SK-N-SH (cell line): ENCODE data around the gene GGTLC2. TPM values are rescaled to one million over a fixed set of nuclear protein-coding genes. Genes with fewer than 3 reads are reported as not detected.

Experiments
- CTCF ChIA-PET: fragments of 300-600, 350-600 bp; formaldehyde crosslinking; extraction: SDS; loops from one replicate; lab custom pipeline; 2021; lab: Yijun Ruan, JAX
- POLR2A ChIA-PET: fragments of 350-600 bp; sonication (Branson Sonifier 250); formaldehyde crosslinking; extraction: SDS; loops from one replicate; lab custom pipeline; 2020; ENCODE audit warnings: antibody characterized with exemption, inconsistent platforms; lab: Yijun Ruan, JAX
- DNase-seq: peaks from one replicate; pipeline ENCODE4 v3.0.0; 2012
- H2AFZ ChIP-seq: fragments of 200-600 bp; sonication (generic); 2 replicates; pipeline ENCODE4 v1.8.1; 2016; ENCODE audit warnings: antibody characterized with exemption, mild to moderate bottlenecking, low read depth
- H3F3A ChIP-seq: fragments of 200-600 bp; sonication (generic); replicated peaks from 2 replicates; pipeline ENCODE3; 2016; ENCODE audit warnings: antibody characterized with exemption, mild to moderate bottlenecking; ENCODE audit not compliant: insufficient read depth
- H3K27ac ChIP-seq, 2 experiments: fragments of 200-500 bp in 1 of 2; fragments of 200-600 bp in 1 of 2; sonication (Bioruptor generic) in 1 of 2; sonication (generic), shearing (Covaris generic) in 1 of 2; 2 replicates each; pipeline versions ENCODE4 v1.5.1 to v1.6.1; 2014 to 2016; ENCODE audit warnings: low read depth in 2 of 2, inconsistent platforms in 1 of 2, low read length in 1 of 2, mild to moderate bottlenecking in 1 of 2, mixed read lengths in 1 of 2
- H3K27me3 ChIP-seq: fragments of 200-600 bp; sonication (generic), shearing (Covaris generic); 2 replicates; pipeline ENCODE4 v1.6.1; 2016; ENCODE audit warnings: mixed run types; ENCODE audit not compliant: insufficient read depth
- H3K36me3 ChIP-seq, 2 experiments: fragments of 200-500 bp in 1 of 2; fragments of 200-600 bp in 1 of 2; sonication (Bioruptor generic) in 1 of 2; sonication (generic) in 1 of 2; replicated peaks in 1 of 2; 2 replicates each; pipeline versions ENCODE3 to v1.5.1; 2014 to 2016; ENCODE audit warnings: low read length in 1 of 2, mild to moderate bottlenecking in 1 of 2; ENCODE audit not compliant: insufficient read depth in 2 of 2, control insufficient read depth in 1 of 2
- H3K4me1 ChIP-seq, 2 experiments: fragments of 200-500 bp in 1 of 2; fragments of 200-600 bp in 1 of 2; sonication (Bioruptor generic) in 1 of 2; sonication (generic), shearing (Covaris generic) in 1 of 2; 2 replicates each; pipeline versions ENCODE4 v1.5.1 to v1.6.1; 2014 to 2016; ENCODE audit warnings: low read depth in 1 of 2, low read length in 1 of 2, mixed run types in 1 of 2; ENCODE audit not compliant: insufficient read depth in 2 of 2, control insufficient read depth in 1 of 2
- H3K4me2 ChIP-seq: fragments of 200-600 bp; sonication (generic), shearing (Covaris generic); 2 replicates; pipeline ENCODE4 v1.6.1; 2017; ENCODE audit warnings: mixed run types
- H3K4me3 ChIP-seq, 2 experiments: fragments of 200-500 bp in 1 of 2; fragments of 200-600 bp in 1 of 2; sonication (Bioruptor generic) in 1 of 2; sonication (generic), shearing (Covaris generic) in 1 of 2; 2 replicates each; pipeline versions ENCODE4 v1.5.1 to v1.8.1; 2014 to 2016; ENCODE audit warnings: low read depth in 2 of 2, inconsistent platforms in 1 of 2, low read length in 1 of 2, mild to moderate bottlenecking in 1 of 2, mixed read lengths in 1 of 2, moderate library complexity in 1 of 2
- H3K79me2 ChIP-seq: fragments of 200-600 bp; sonication (generic); 2 replicates; pipeline ENCODE4 v1.8.1; 2017; ENCODE audit warnings: mild to moderate bottlenecking; ENCODE audit not compliant: insufficient read depth
- H3K9ac ChIP-seq: fragments of 200-600 bp; sonication (generic); 2 replicates; pipeline ENCODE4 v1.6.1; 2017; ENCODE audit warnings: mixed run types
- H3K9me2 ChIP-seq: fragments of 200-600 bp; sonication (generic); 2 replicates; pipeline ENCODE4 v1.6.1; 2017; ENCODE audit warnings: mixed run types
- H3K9me3 ChIP-seq: fragments of 200-600 bp; sonication (generic); 2 replicates; pipeline ENCODE4 v1.6.1; 2017; ENCODE audit warnings: mixed run types, mild to moderate bottlenecking, moderate library complexity
- H4K20me1 ChIP-seq: fragments of 200-600 bp; sonication (generic); 2 replicates; pipeline ENCODE4 v1.6.1; 2017; ENCODE audit warnings: mild to moderate bottlenecking, mixed run types; ENCODE audit not compliant: insufficient read depth
- CTCF ChIP-seq: fragments of 200-600 bp; sonication (generic); IDR thresholded peaks from 2 replicates; pipeline ENCODE4 v1.6.1; 2017; ENCODE audit warnings: antibody characterized with exemption, mild to moderate bottlenecking, moderate library complexity
- ELF1 ChIP-seq: IDR thresholded peaks from 2 replicates; pipeline ENCODE4 v1.4.0; 2012
- EP300 ChIP-seq, 2 experiments: IDR thresholded peaks; 2 replicates each; pipeline versions ENCODE4 v1.4.0 to v1.6.1; 2012; ENCODE audit warnings: borderline replicate concordance in 1 of 2, low read depth in 1 of 2, low read length in 1 of 2
- FOSL2 ChIP-seq: IDR thresholded peaks from 2 replicates; pipeline ENCODE4 v1.4.0; 2012; ENCODE audit warnings: low read depth, mild to moderate bottlenecking, moderate library complexity, borderline replicate concordance
- FOXJ3 ChIP-seq: sonication (generic); formaldehyde crosslinking; IDR thresholded peaks from 2 replicates; pipeline ENCODE4 v1.5.1; 2020; ENCODE audit warnings: mild to moderate bottlenecking, missing genetic modification reagents
- FOXM1 ChIP-seq: IDR thresholded peaks from 2 replicates; pipeline ENCODE4 v1.4.0; 2012; ENCODE audit warnings: low read depth, mild to moderate bottlenecking
- GABPA ChIP-seq: IDR thresholded peaks from 2 replicates; pipeline ENCODE4 v1.4.0; 2012; ENCODE audit warnings: low read depth, mild to moderate bottlenecking
- GATA2 ChIP-seq: sonication (generic); formaldehyde crosslinking; IDR thresholded peaks from 2 replicates; pipeline ENCODE4 v1.5.0; 2020; ENCODE audit warnings: mild to moderate bottlenecking, missing genetic modification reagents
- MAX ChIP-seq: IDR thresholded peaks from 2 replicates; pipeline ENCODE4 v1.4.0; 2012; ENCODE audit warnings: low read depth
- MEF2A ChIP-seq: IDR thresholded peaks from 2 replicates; pipeline ENCODE4 v1.4.0; 2012; ENCODE audit warnings: low read depth, borderline replicate concordance
- NFIC ChIP-seq: IDR thresholded peaks from 2 replicates; pipeline ENCODE4 v1.4.0; 2012; ENCODE audit warnings: borderline replicate concordance
- PBX3 ChIP-seq: IDR thresholded peaks from 2 replicates; pipeline ENCODE4; 2012
- POLR2AphosphoS5 ChIP-seq: IDR thresholded peaks from 2 replicates; pipeline ENCODE4 v1.6.1; 2012; ENCODE audit warnings: low read depth, low read length
- RAD21 ChIP-seq: IDR thresholded peaks from 2 replicates; pipeline ENCODE4 v1.6.1; 2012; ENCODE audit warnings: mild to moderate bottlenecking, low read length
- RXRA ChIP-seq: IDR thresholded peaks from 2 replicates; pipeline ENCODE4 v1.4.0; 2012; ENCODE audit warnings: low read depth, mild to moderate bottlenecking, borderline replicate concordance
- SMC3 ChIP-seq: IDR thresholded peaks from 2 replicates; pipeline ENCODE4 v1.6.1; 2012; ENCODE audit warnings: low read depth, low read length, improper control_type of control experiment
- TCF12 ChIP-seq: IDR thresholded peaks from 2 replicates; pipeline ENCODE4 v1.4.0; 2012
- TEAD4 ChIP-seq: IDR thresholded peaks from 2 replicates; pipeline ENCODE4 v1.4.0; 2012; ENCODE audit warnings: mild to moderate bottlenecking, borderline replicate concordance; ENCODE audit not compliant: insufficient read depth
- USF1 ChIP-seq: IDR thresholded peaks from 2 replicates; pipeline ENCODE4 v1.4.0; 2012; ENCODE audit warnings: low read depth, borderline replicate concordance
- WGBS: methylation state at CpG from one replicate; pipeline ENCODE4 v1.1.6; 2017; ENCODE audit warnings: low lambda C conversion rate; 5-methylcytosine and 5-hydroxymethylcytosine counted together
- polyA plus RNA-seq, 3 experiments: library from polyadenylated mRNA; depleted of rRNA; stranded (reverse); fragments of >200 nt; gene quantifications; 2 replicates each; pipeline ENCODE4 v1.2.3, GENCODE V29; 2012

Gene GGTLC2
- polyA plus RNA-seq, 1 of the 3 experiments (the other 2 are of a cell fraction), result not detected

GRCh38 chr22:22687638-22688500, 43.5 kb downstream of the GGTLC2 start:
- no peak overlapping the region for H3K9ac ChIP-seq
- no peaks in the 10 kb centered on the region for H3K79me2 ChIP-seq
- no peaks in the 10 kb centered on the region for H3K9me2 ChIP-seq
- no peaks in the 10 kb centered on the region for H3K9me3 ChIP-seq
- no peak overlapping the region for H2AFZ ChIP-seq
- H3F3A ChIP-seq, result no peaks in the 10 kb centered on the region
- no peaks in the 10 kb centered on the region for H3K36me3 ChIP-seq
- ChIA-PET CTCF (interaction anchor here (0.6 to 2.5 kb wide), 6 partner anchors 15 to 166 kb away, joined by 3 to 17 read pairs (median 4); no protein-coding TSS in a partner anchor), POLR2A (no interaction called here)
- DNase-seq, result peak; percentile 60
- H3K27me3 ChIP-seq, result no peaks in the 10 kb centered on the region
- H3K4me2 ChIP-seq, result no peak overlapping the region
- no peaks in the 10 kb centered on the region; a peak in 1 of 4 replicates for H3K4me1 ChIP-seq
- no peaks in the 10 kb centered on the region for H4K20me1 ChIP-seq
- H3K4me3 ChIP-seq, result no peak overlapping the region
- 31% methylated on average over 4 of the region's 4 CpGs for WGBS
- TF ChIP-seq GATA2 (CRISPR knock-in tag), result no peak
- peak; percentile 79 for TF ChIP-seq RAD21
- TF ChIP-seq TEAD4, result no peak
- TF ChIP-seq MAX, result no peak
- TF ChIP-seq EP300 (IDR thresholded peaks at IDR 0.05; ENCODE audit: borderline replicate concordance in 1 of 2, low read depth in 1 of 2, low read length in 1 of 2), result no peak
- TF ChIP-seq SMC3, result peak; percentile 83
- TF ChIP-seq FOSL2, result no peak
- TF ChIP-seq POLR2AphosphoS5, result no peak
- no peak for TF ChIP-seq MEF2A
- no peak for TF ChIP-seq RXRA
- TF ChIP-seq CTCF, result peak; percentile 75
- H3K27ac ChIP-seq, result no peak overlapping the region

GRCh38 chr22:22689621-22690345, 45.4 kb downstream of the GGTLC2 start:
- Histone ChIP-seq H3K4me1 (no peaks in the 10 kb centered on the region; a peak in 1 of 4 replicates), H3K27me3 (no peaks in the 10 kb centered on the region), H3K9me2 (no peaks in the 10 kb centered on the region), H3F3A (no peaks in the 10 kb centered on the region), H3K79me2 (no peaks in the 10 kb centered on the region), H3K4me2 (no peak overlapping the region), H3K9me3 (no peaks in the 10 kb centered on the region), H4K20me1 (no peaks in the 10 kb centered on the region), H2AFZ (no peak overlapping the region), H3K9ac (no peak overlapping the region), H3K36me3 (no peaks in the 10 kb centered on the region), H3K4me3 (no peak overlapping the region), H3K27ac (no peak overlapping the region)
- POLR2A ChIA-PET, result no interaction called here
- CTCF ChIA-PET, result interaction anchor here (0.6 to 2.6 kb wide), 14 partner anchors 13 to 1043 kb away, joined by 3 to 17 read pairs (median 4); no protein-coding TSS in a partner anchor
- 11% methylated on average over 3 of the region's 4 CpGs for WGBS
- no peak for DNase-seq
- TF ChIP-seq RXRA (no peak), MEF2A (no peak), GABPA (no peak), PBX3 (no peak), SMC3 (no peak), NFIC (no peak), POLR2AphosphoS5 (no peak), EP300 (IDR thresholded peaks at IDR 0.05; ENCODE audit: borderline replicate concordance in 1 of 2, low read depth in 1 of 2, low read length in 1 of 2) (no peak), FOXM1 (no peak), FOXJ3 (CRISPR knock-in tag) (no peak), GATA2 (CRISPR knock-in tag) (no peak), CTCF (no peak), USF1 (no peak), ELF1 (no peak), TCF12 (no peak)
